Endothelial cell of umbilical vein (primary cell): ENCODE measurements around the gene VSTM2B. TPM values are rescaled to one million over a fixed set of nuclear protein-coding genes. Genes with fewer than 3 reads are reported as not detected.

Source experiments
- BruUV-seq: library from RNA; stranded (reverse); fragments of 400-500 nt; replicated peaks from 2 replicates; lab custom pipeline; 2021; lab: Mats Ljungman, UMichigan
- CTCF ChIA-PET: fragments of 300-600, 350-600 bp; sonication (Branson Sonifier 250); formaldehyde crosslinking; loops from one replicate; lab custom pipeline; 2021; ENCODE audit warnings: antibody characterized with exemption, inconsistent platforms; lab: Charles Lee
- POLR2A ChIA-PET: fragments of 300-600, 350-600 bp; sonication (Branson Sonifier 250); formaldehyde crosslinking; loops from one replicate; lab custom pipeline; 2021; ENCODE audit warnings: antibody characterized with exemption, inconsistent platforms; lab: Charles Lee
- DNase-seq: peaks from one replicate; pipeline ENCODE4 v3.0.0-alpha.2; 2011; ENCODE audit warnings: low read depth, low spot score
- FAIRE-seq: peaks from 2 replicates; lab custom pipeline; 2011; peaks lifted over from hg19 to GRCh38; lab: Jason Lieb, UNC
- H2AFZ ChIP-seq: 2 replicates; pipeline ENCODE4 v1.6.0; 2012; ENCODE audit warnings: low read depth, low read length, control low read depth, inconsistent platforms
- H3K27ac ChIP-seq: 2 replicates; pipeline ENCODE4 v1.5.1; 2011; ENCODE audit warnings: low read depth, mild to moderate bottlenecking, control low read depth, low read length, moderate library complexity; ENCODE audit not compliant: insufficient read depth
- H3K27me3 ChIP-seq, 2 experiments: 2 replicates each; pipeline versions ENCODE4 v1.6.0 to v1.6.1; 2011; ENCODE audit warnings: low read length in 2 of 2, mixed read lengths in 1 of 2; ENCODE audit not compliant: control insufficient read depth in 2 of 2, insufficient read depth in 2 of 2
- H3K36me3 ChIP-seq, 2 experiments: 2 replicates in 1 of 2; 3 replicates in 1 of 2; pipeline ENCODE4 v1.5.1; 2011; ENCODE audit warnings: low read length in 2 of 2, mild to moderate bottlenecking in 1 of 2, moderate library complexity in 1 of 2; ENCODE audit not compliant: control insufficient read depth in 2 of 2, insufficient read depth in 2 of 2; ENCODE audit errors: extremely low read depth in 1 of 2
- H3K4me1 ChIP-seq: 3 replicates; pipeline ENCODE4 v1.5.1; 2011; ENCODE audit warnings: mild to moderate bottlenecking, low read length; ENCODE audit not compliant: control insufficient read depth, insufficient read depth; ENCODE audit errors: extremely low read depth
- H3K4me2 ChIP-seq: 2 replicates; pipeline ENCODE4 v1.6.1; 2011; ENCODE audit warnings: low read length, control low read depth, mixed read lengths; ENCODE audit not compliant: insufficient read depth
- H3K4me3 ChIP-seq, 3 experiments: fragments of 200-600 bp in 1 of 3; sonication (generic), shearing (Covaris generic) in 1 of 3; replicated peaks in 1 of 3; 2 replicates each; pipeline ENCODE4 v1.5.1; 2011 to 2016; ENCODE audit warnings: control low read depth in 3 of 3, low read length in 3 of 3, mild to moderate bottlenecking in 2 of 3, inconsistent platforms in 1 of 3, low read depth in 1 of 3, moderate library complexity in 1 of 3; ENCODE audit not compliant: insufficient read depth in 1 of 3
- H3K79me2 ChIP-seq: 2 replicates; pipeline ENCODE4 v1.6.0; 2012; ENCODE audit warnings: low read length, inconsistent platforms; ENCODE audit not compliant: control insufficient read depth, insufficient read depth
- H3K9ac ChIP-seq: replicated peaks from 2 replicates; pipeline ENCODE3; 2011; ENCODE audit warnings: low read length, control low read depth; ENCODE audit not compliant: insufficient read depth; ENCODE audit errors: extremely low read depth
- H3K9me1 ChIP-seq: replicated peaks from 3 replicates; pipeline ENCODE4 v1.6.0; 2011; ENCODE audit warnings: mild to moderate bottlenecking, low read length; ENCODE audit not compliant: control insufficient read depth, insufficient read depth; ENCODE audit errors: extremely low read depth
- H3K9me3 ChIP-seq: replicated peaks from 2 replicates; pipeline ENCODE4 v1.5.1; 2012; ENCODE audit warnings: low read length, inconsistent platforms; ENCODE audit not compliant: control insufficient read depth, insufficient read depth
- H4K20me1 ChIP-seq: replicated peaks from 2 replicates; pipeline ENCODE3; 2011; ENCODE audit warnings: mild to moderate bottlenecking, low read length; ENCODE audit not compliant: control insufficient read depth, insufficient read depth; ENCODE audit errors: extremely low read depth
- CTCF ChIP-seq, 2 donors: IDR thresholded peaks; 1 replicate in 1 of 2; 2 replicates in 1 of 2; pipeline ENCODE4 v1.5.1; 2011; ENCODE audit warnings: low read length in 2 of 2, mild to moderate bottlenecking in 2 of 2, moderate library complexity in 2 of 2, control low read depth in 1 of 2, inconsistent platforms in 1 of 2, low read depth in 1 of 2; ENCODE audit not compliant: insufficient read depth in 1 of 2; ENCODE audit errors: extremely low read depth in 1 of 2
- EZH2 ChIP-seq: IDR thresholded peaks from 2 replicates; pipeline ENCODE4 v1.6.1; 2012; ENCODE audit warnings: borderline replicate concordance, low read depth, mild to moderate bottlenecking, moderate library complexity, low read length, inconsistent platforms; ENCODE audit not compliant: severe bottlenecking
- FOS ChIP-seq: IDR thresholded peaks from 2 replicates; pipeline ENCODE4 v1.6.1; 2011; ENCODE audit warnings: mild to moderate bottlenecking, low read length, moderate library complexity, borderline replicate concordance; ENCODE audit not compliant: insufficient read depth
- GATA2 ChIP-seq: IDR thresholded peaks from 2 replicates; pipeline ENCODE4 v1.7.0; 2011; ENCODE audit warnings: low read depth, mild to moderate bottlenecking, moderate library complexity, mixed read lengths, low read length; ENCODE audit not compliant: insufficient read length, insufficient read depth
- JUN ChIP-seq: IDR thresholded peaks from 2 replicates; pipeline ENCODE4 v1.6.1; 2011; ENCODE audit warnings: borderline replicate concordance, low read depth; ENCODE audit not compliant: insufficient read length, insufficient read depth
- MAX ChIP-seq: IDR thresholded peaks from 2 replicates; pipeline ENCODE4 v1.6.1; 2011; ENCODE audit not compliant: insufficient read depth, insufficient read length
- MYC ChIP-seq: IDR thresholded peaks from one replicate; pipeline ENCODE4 v1.6.1; 2011; ENCODE audit warnings: mild to moderate bottlenecking, low read depth, low read length
- POLR2A ChIP-seq: IDR thresholded peaks from 2 replicates; pipeline ENCODE4 v1.6.1; 2012; ENCODE audit warnings: low read depth, mild to moderate bottlenecking, control low read depth, low read length
- POLR2AphosphoS5 ChIP-seq: IDR thresholded peaks from 2 replicates; pipeline ENCODE4 v1.6.1; 2012; ENCODE audit warnings: low read depth, mild to moderate bottlenecking, control low read depth, low read length, moderate library complexity; ENCODE audit not compliant: insufficient read depth
- dilution Hi-C: fragments of 300-500 bp; cut with MboI; formaldehyde crosslinking; loops from one replicate; pipeline ENCODE4 v1.15.0; 2019; ENCODE audit warnings: low sequenced_read_pairs; ENCODE audit not compliant: extremely low pct_ligation_motif_present
- intact Hi-C: fragments of 100-400 bp; cut with micrococcal nuclease; formaldehyde crosslinking; loops from one replicate; pipeline ENCODE4 v1.10.0; 2022
- polyA plus RNA-seq, 4 experiments: library from polyadenylated mRNA; depleted of rRNA in 3 of 4; stranded (reverse) in 3 of 4; unstranded in 1 of 4; fragments of >200 nt; gene quantifications; 2 replicates each; pipeline versions ENCODE4 v1.2.1 to v1.2.3, GENCODE V29; 2011 to 2012; ENCODE audit warnings: missing spikeins in 1 of 4
- total RNA-seq: library from RNA; stranded (reverse); gene quantifications from 2 replicates; pipeline ENCODE4 v1.2.3, GENCODE V29; 2021

Gene VSTM2B
- total and polyA plus RNA-seq, 2 donors (not counting 3 experiments of a cell fraction or from before 2014, with no cell fraction given): not detected

DNA sequence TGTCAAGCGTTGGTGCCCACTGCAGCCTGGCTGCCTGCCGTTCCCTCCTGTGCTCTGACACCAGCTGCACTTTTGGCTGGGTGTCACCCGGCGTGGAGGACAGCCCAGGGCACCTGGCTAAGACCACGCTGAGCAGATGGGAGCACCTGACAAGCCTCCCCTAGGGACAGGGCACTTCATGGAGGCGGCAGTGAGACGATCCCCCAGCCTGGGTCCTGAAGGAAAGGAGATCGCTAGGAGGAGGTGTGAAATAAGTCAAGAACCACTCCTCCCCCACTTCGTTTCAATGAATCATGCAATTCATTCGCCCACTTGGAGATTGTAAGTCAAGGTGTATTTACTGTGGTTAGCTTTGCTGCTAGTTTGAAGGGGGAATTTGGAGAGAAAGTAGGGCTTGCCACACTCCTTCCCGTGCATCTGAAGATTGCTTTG is 38.8 kb downstream of the VSTM2B start:
- Histone ChIP-seq H3K9me1 (no peaks in the 10 kb centered on the region), H3K9ac (no peak overlapping the region), H3K79me2 (no peaks in the 10 kb centered on the region), H2AFZ (no peak overlapping the region), H3K27me3 (no peaks in the 10 kb centered on the region), H3K4me1 (no peaks in the 10 kb centered on the region), H3K4me3 (no peak overlapping the region), H3K9me3 (no peaks in the 10 kb centered on the region), H4K20me1 (no peaks in the 10 kb centered on the region), H3K27ac (no peak overlapping the region), H3K36me3 (no peaks in the 10 kb centered on the region), H3K4me2 (no peak overlapping the region)
- intact Hi-C loops: no loop called here
- dilution Hi-C loops: no loop called here
- CTCF ChIA-PET: no interaction called here
- DNase-seq: no peak
- no TSS peak for BruUV-seq
- POLR2A ChIA-PET: no interaction called here
- FAIRE-seq: no peak
- TF ChIP-seq CTCF (IDR thresholded peaks at IDR 0.05; ENCODE audit: extremely low read depth in 1 of 2, insufficient read depth in 1 of 2, low read depth in 1 of 2, low read length in 2 of 2) (no peak), MYC (no peak)

GRCh38 chr19:29565171-29565570 is 39.4 kb downstream of the VSTM2B start:
- ChIA-PET CTCF (no interaction called here), POLR2A (no interaction called here)
- Histone ChIP-seq H3K36me3 (no peaks in the 10 kb centered on the region), H3K9me1 (no peaks in the 10 kb centered on the region), H3K9ac (no peak overlapping the region), H3K79me2 (no peaks in the 10 kb centered on the region), H3K4me2 (no peak overlapping the region), H3K4me1 (no peaks in the 10 kb centered on the region), H3K27me3 (no peaks in the 10 kb centered on the region), H4K20me1 (no peaks in the 10 kb centered on the region), H3K4me3 (no peak overlapping the region), H3K27ac (no peak overlapping the region), H2AFZ (no peak overlapping the region), H3K9me3 (no peaks in the 10 kb centered on the region)
- no TSS peak for BruUV-seq
- dilution Hi-C loops: no loop called here
- intact Hi-C loops: no loop called here
- TF ChIP-seq POLR2A: no peak
- no peak for TF ChIP-seq CTCF (IDR thresholded peaks at IDR 0.05; ENCODE audit: extremely low read depth in 1 of 2, insufficient read depth in 1 of 2, low read depth in 1 of 2, low read length in 2 of 2)
- no peak for TF ChIP-seq MYC
- TF ChIP-seq JUN: no peak
- no peak for TF ChIP-seq FOS
- no peak for TF ChIP-seq EZH2
- TF ChIP-seq POLR2AphosphoS5: no peak
- no peak for TF ChIP-seq MAX
- no peak for TF ChIP-seq GATA2
- FAIRE-seq (no peak), DNase-seq (no peak)
